GM18498 (cell line): ENCODE results near the gene ZNF248.
"Not testable (repeated sequence)": the region's sequence is repeated elsewhere in the genome, so short reads cannot be mapped to it uniquely, and the experiment has no call there.

Source experiments
- ATAC-seq: cut with Tn5 transposase; IDR thresholded peaks from one replicate; pipeline ENCODE4 v1.9.1; 2021; ENCODE audit warnings: mild to moderate bottlenecking, moderate library complexity; ENCODE audit not compliant: unreplicated experiment

The ZNF248 gene

DNA sequence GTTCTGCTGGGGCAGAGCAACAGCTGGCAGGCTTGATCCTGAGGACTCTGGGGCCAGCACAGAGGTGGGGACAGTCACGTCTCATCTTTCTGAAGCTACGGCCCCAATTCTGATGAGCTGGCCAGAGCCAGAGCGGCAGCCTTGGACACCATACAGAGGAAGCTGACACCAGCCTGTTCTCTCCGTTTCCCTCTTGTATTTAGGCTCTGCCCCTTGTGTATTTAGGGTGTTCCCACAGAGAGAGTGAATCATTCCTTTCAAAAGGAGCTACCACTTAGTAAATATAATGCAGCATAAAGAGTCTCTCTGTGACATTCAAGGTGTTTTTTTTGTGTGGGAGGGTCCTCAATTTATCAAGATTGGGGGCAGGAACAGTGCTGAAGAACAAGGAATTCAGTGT lies 109.2 kb downstream of the ZNF248 start:
- no peak for ATAC-seq

DNA sequence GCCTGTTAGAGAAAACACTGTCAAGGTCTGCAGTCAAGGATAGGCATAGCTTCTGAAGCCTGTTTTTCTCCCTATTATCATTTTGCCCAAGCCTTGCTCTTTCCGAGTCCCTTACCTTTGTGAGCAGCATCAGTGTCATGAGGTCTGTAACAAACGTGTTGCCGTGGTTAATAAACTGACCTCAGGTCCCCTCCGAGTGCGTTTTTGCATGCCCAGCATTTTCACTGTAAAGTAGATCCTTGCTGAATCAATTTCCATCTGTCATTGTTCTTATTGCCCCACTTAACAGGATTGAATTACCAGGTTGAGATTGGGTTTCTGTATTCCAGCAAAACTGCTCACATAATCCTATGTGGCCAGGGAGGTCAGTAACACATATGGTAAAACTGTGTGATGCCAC lies 110.3 kb downstream of the ZNF248 start:
- no peak for ATAC-seq

DNA sequence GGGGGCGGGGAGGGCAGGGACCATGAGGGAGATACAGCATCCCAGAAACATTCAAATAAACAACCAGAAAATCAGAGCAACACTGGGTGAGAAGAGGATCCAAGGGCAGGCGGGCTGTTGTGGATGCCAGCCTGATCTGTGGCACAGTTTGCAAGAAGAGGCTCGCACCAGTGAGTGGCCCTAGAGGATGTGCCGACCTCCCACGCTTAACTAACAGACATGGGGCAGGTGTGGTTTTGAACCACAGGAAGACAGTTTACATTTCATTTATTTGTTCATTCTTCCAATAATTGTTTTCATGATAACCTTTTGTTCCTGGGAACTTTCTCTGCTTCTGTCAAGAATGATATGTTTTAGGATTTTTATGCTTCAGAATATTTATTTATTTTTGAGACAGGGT lies 115.6 kb downstream of the ZNF248 start:
- no peak for ATAC-seq

DNA sequence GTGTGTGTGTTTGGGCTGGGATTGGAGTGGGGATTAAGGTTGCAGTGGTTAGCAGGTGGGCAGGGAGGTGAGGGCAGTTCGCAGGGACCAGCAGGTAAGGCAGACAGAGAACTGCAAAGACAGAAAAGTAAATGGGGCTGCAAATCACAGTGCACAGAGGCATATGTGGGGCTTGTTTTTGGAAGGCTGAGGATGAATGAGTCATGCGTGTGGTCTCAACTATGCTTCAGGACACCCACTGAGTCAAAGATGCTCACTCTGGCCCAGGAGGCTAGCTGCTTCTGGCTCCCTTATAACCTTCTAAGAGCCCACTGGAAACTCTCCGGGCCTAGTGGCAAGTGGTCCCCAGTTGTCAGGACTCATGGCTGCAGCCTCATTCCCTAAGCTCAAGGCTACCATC lies 118.2 kb downstream of the ZNF248 start:
- no peak for ATAC-seq

DNA sequence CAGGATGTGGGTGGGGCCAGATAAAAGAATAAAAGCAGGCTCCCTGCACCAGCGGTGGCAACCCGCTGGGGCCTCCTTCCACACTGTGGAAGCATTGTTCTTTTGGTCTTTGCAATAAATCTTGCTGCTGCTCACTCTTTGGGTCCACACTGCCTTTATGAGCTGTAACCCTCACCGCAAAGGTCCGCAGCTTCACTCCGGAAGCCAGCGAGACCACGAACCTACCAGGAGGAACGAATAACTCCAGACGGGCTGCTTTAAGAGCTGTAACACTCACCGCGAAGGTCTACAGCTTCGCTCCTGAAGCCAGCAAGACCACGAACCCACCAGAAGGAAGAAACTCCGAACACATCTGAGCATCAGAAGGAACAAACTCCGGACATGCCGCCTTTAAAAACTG lies 119.2 kb downstream of the ZNF248 start:
- not testable (repeated sequence) for ATAC-seq

DNA sequence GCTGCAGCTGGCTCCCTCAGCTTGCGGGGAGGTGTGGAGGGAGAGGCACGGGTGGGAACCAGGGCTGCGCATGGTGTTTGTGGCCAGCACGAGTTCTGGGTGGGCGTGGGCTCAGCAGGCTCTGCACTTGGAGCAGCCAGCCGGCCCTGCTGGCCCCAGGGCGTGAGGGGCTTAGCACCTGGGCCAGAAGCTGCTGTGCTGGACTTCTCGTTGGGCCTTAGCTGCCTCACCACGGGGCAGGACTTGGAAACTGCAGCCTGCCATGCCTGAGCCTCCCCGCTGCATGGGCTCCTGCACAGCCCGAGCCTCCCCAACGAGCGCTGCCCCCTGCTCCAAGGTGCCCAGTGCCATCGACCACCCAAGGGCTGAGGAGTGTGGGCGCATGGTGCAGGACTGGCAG lies 120.1 kb downstream of the ZNF248 start:
- no peak for ATAC-seq

DNA sequence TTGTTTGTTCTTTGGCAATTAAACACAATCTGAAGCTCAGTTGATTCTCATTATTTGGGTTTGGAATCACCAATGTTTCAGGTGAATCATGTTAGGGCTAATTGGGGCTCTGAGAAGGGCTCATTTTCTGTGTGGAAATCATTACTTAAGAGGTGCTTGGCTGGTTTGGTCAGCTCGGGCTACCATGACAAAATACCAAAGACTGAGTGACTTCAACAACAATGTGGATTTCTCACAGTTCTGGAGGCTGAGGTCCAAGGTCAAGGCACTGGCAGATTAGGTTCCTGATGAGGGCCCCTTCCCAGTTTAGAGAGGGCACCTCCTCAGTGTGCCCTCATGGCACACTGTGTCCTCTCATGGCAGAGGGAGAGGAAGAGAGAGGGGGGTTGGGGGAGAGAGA lies 121.3 kb downstream of the ZNF248 start:
- no peak for ATAC-seq

DNA sequence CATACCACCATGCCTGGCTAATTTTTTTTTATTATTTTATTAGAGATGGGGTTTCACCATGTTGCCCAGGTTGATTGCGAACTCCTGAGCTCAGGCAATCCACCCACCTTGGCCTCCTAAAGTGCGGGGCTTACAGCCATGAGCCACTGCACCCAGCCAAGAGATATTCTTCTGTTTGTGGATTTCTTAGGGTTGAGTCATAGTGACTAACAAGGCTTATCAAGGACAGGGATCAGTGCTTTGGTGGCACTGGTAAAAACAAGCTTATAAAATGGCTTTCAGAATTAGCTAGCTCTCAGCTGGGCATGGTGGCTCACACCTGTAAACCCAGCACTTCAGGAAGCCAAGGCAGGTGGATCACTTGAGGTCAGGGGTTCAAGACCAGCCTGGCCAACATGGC lies 122.4 kb downstream of the ZNF248 start:
- no peak for ATAC-seq
